GM23338 (cell line): ENCODE results near the gene GLIS2. TPM values are rescaled to one million over a fixed set of nuclear protein-coding genes. Genes with fewer than 3 reads are reported as not detected.

Experiments used
- ATAC-seq: fragments of 200-7000 bp; cut with Tn5 transposase; 3 replicates; pipeline ENCODE4 v1.9.1; 2020
- DNase-seq: peaks from one replicate; pipeline ENCODE4 v3.0.0-alpha.2; 2015; ENCODE audit warnings: low spot score
- H2AFZ ChIP-seq: fragments of 200-600 bp; sonication (generic); 2 replicates; pipeline ENCODE4 v1.8.0; 2016; ENCODE audit warnings: antibody characterized with exemption, mild to moderate bottlenecking, moderate library complexity
- H3F3A ChIP-seq: fragments of 200-600 bp; sonication (generic); replicated peaks from 2 replicates; pipeline ENCODE4 v1.8.0; 2017; ENCODE audit warnings: antibody characterized with exemption, mixed run types, low read depth
- H3K27ac ChIP-seq: fragments of 200-600 bp; sonication (generic); 2 replicates; pipeline ENCODE4 v1.6.1; 2016; ENCODE audit warnings: low read depth
- H3K27me3 ChIP-seq: fragments of 200-600 bp; sonication (generic); 2 replicates; pipeline ENCODE4 v1.8.0; 2016; ENCODE audit warnings: mild to moderate bottlenecking, mixed run types, moderate library complexity; ENCODE audit not compliant: insufficient read depth
- H3K36me3 ChIP-seq: fragments of 200-600 bp; sonication (generic); 2 replicates; pipeline ENCODE4 v1.8.0; 2016; ENCODE audit warnings: mild to moderate bottlenecking; ENCODE audit not compliant: insufficient read depth
- H3K4me1 ChIP-seq: fragments of 200-600 bp; sonication (generic); 2 replicates; pipeline ENCODE4 v1.8.0; 2016; ENCODE audit warnings: mild to moderate bottlenecking, moderate library complexity; ENCODE audit not compliant: insufficient read depth
- H3K4me2 ChIP-seq: fragments of 200-600 bp; sonication (generic); 2 replicates; pipeline ENCODE4 v1.7.1; 2017; ENCODE audit warnings: mixed run types
- H3K4me3 ChIP-seq: fragments of 200-600 bp; sonication (generic); 2 replicates; pipeline ENCODE4 v1.6.1; 2016; ENCODE audit warnings: mixed run types
- H3K79me2 ChIP-seq: fragments of 200-600 bp; sonication (generic); replicated peaks from 2 replicates; pipeline ENCODE4 v1.8.0; 2017; ENCODE audit warnings: mild to moderate bottlenecking; ENCODE audit not compliant: insufficient read depth
- H3K9me2 ChIP-seq: fragments of 200-600 bp; sonication (generic); 2 replicates; pipeline ENCODE4 v1.8.0; 2017; ENCODE audit not compliant: insufficient read depth
- H4K20me1 ChIP-seq: fragments of 200-600 bp; sonication (generic); replicated peaks from 2 replicates; pipeline ENCODE4 v1.8.0; 2017; ENCODE audit warnings: mild to moderate bottlenecking; ENCODE audit not compliant: insufficient read depth
- H3K27ac Mint-ChIP-seq: 2 replicates; pipeline ENCODE4 v1.8.0; 2020; ENCODE audit warnings: inconsistent platforms, mild to moderate bottlenecking, moderate library complexity, mixed read lengths
- H3K27me3 Mint-ChIP-seq: 3 replicates; pipeline ENCODE4 v1.8.0; 2022; ENCODE audit warnings: low read depth, mild to moderate bottlenecking, moderate library complexity, mixed read lengths, inconsistent platforms; ENCODE audit not compliant: insufficient read depth, poor library complexity
- H3K36me3 Mint-ChIP-seq: 3 replicates; pipeline ENCODE4 v1.8.0; 2021; ENCODE audit warnings: low read depth, mild to moderate bottlenecking, inconsistent platforms, moderate library complexity, mixed read lengths
- H3K4me1 Mint-ChIP-seq: 3 replicates; pipeline ENCODE4 v1.8.0; 2020; ENCODE audit warnings: mild to moderate bottlenecking, inconsistent platforms, mixed read lengths
- H3K4me3 Mint-ChIP-seq: 3 replicates; pipeline ENCODE4 v1.8.0; 2021; ENCODE audit warnings: moderate library complexity, mild to moderate bottlenecking, inconsistent platforms, mixed read lengths
- H3K9me3 Mint-ChIP-seq: 3 replicates; pipeline ENCODE4 v1.8.0; 2020; ENCODE audit warnings: moderate library complexity, mild to moderate bottlenecking, inconsistent platforms, mixed read lengths
- CREB1 ChIP-seq: fragments of 250-450 bp; sonication (Bioruptor Pico); IDR thresholded peaks from 2 replicates; pipeline ENCODE4 v1.5.0; 2020; ENCODE audit warnings: low read depth, mild to moderate bottlenecking, moderate library complexity
- EZH2 ChIP-seq: fragments of 200-600 bp; sonication (generic); IDR thresholded peaks from one replicate; pipeline ENCODE4 v1.8.0; 2017; ENCODE audit warnings: antibody characterized with exemption, mild to moderate bottlenecking, low read depth; ENCODE audit not compliant: unreplicated experiment
- EZH2phosphoT487 ChIP-seq: fragments of 200-600 bp; sonication (generic); IDR thresholded peaks from one replicate; pipeline ENCODE4 v1.8.1; 2018; ENCODE audit warnings: antibody characterized with exemption; ENCODE audit not compliant: unreplicated experiment
- JUNB ChIP-seq: IDR thresholded peaks from one replicate; pipeline ENCODE4 v1.6.1; 2016; ENCODE audit warnings: antibody characterized with exemption; ENCODE audit not compliant: unreplicated experiment
- NANOG ChIP-seq: IDR thresholded peaks from 2 replicates; pipeline ENCODE4 v1.6.1; 2016; ENCODE audit warnings: antibody characterized with exemption, borderline replicate concordance
- STAT1 ChIP-seq: IDR thresholded peaks from one replicate; pipeline ENCODE4 v1.6.1; 2016; ENCODE audit warnings: antibody characterized with exemption; ENCODE audit not compliant: unreplicated experiment
- ZNF114 ChIP-seq: fragments of 250-450 bp; sonication (Bioruptor Pico); IDR thresholded peaks from 2 replicates; pipeline ENCODE4 v1.5.0; 2020; ENCODE audit warnings: mild to moderate bottlenecking, moderate library complexity
- ZNF331 ChIP-seq: fragments of 250-450 bp; sonication (Bioruptor Pico); IDR thresholded peaks from 2 replicates; pipeline ENCODE4 v1.5.0; 2020; ENCODE audit warnings: low read depth, mild to moderate bottlenecking, moderate library complexity
- polyA plus RNA-seq: library from polyadenylated mRNA; unstranded; fragments of >200 nt; fragmentation: Nextera tagmentation; extraction: Ambion mirVana; gene quantifications from 2 replicates; pipeline ENCODE4 v1.2.1, GENCODE V29; 2016
- total RNA-seq: library from RNA; depleted of rRNA; stranded (reverse); fragments of >200 nt; shearing (Covaris generic); gene quantifications from 2 replicates; pipeline ENCODE4 v1.2.3, GENCODE V29; 2014
- TF ChIP-seq, protein P1 (sequence below), 2 experiments: fragments of 200-600 bp in 1 of 2; sonication (generic) in 1 of 2; conservative IDR thresholded peaks; 2 replicates each; pipeline versions ENCODE4 v1.5.1 to v1.6.1; 2016 to 2017; ENCODE audit warnings: antibody characterized with exemption in 2 of 2, low read depth in 2 of 2, mild to moderate bottlenecking in 2 of 2, moderate library complexity in 1 of 2
- TF ChIP-seq, protein P2 (sequence below): fragments of 250-450 bp; sonication (Bioruptor Pico); IDR thresholded peaks from 2 replicates; pipeline ENCODE4 v1.5.0; 2020; ENCODE audit warnings: mild to moderate bottlenecking, moderate library complexity

The GLIS2 gene
- total and polyA plus RNA-seq, 2 experiments from 2014 or later = 8.2 to 10.2 TPM

- no peaks in the 10 kb centered on the region for H3K9me2 ChIP-seq
- Mint-ChIP-seq H3K27ac (no peak overlapping the region), H3K4me3 (no peak overlapping the region), H3K27me3 (peaks cover 6% of the 10 kb centered on the region), H3K9me3 (no peaks in the 10 kb centered on the region; the same call in 2 of the 3 replicates), H3K36me3 (no peaks in the 10 kb centered on the region), H3K4me1 (peaks cover 4% of the 10 kb centered on the region; the same call in 2 of the 3 replicates)
- no peaks in the 10 kb centered on the region for H4K20me1 ChIP-seq
- H2AFZ ChIP-seq = no peak overlapping the region
- H3K36me3 ChIP-seq = no peaks in the 10 kb centered on the region
- H3K4me1 ChIP-seq = no peaks in the 10 kb centered on the region; the same call in 1 of the 2 replicates
- ATAC-seq (no peak), DNase-seq (no peak)
- H3K27ac ChIP-seq = no peak overlapping the region
- H3K27me3 ChIP-seq = no peaks in the 10 kb centered on the region
- H3F3A ChIP-seq = 0 out of 2 replicates have a peak, but pooled peaks cover 4% of the 10 kb centered on the region
- no peak overlapping the region for H3K4me3 ChIP-seq
- H3K4me2 ChIP-seq = no peak overlapping the region
- TF ChIP-seq EZH2phosphoT487 (no peak), STAT1 (no peak), NANOG (no peak), ZNF331 (CRISPR knock-in tag) (no peak), EZH2 (no peak), JUNB (no peak), CREB1 (no peak), ZNF114 (CRISPR knock-in tag) (no peak)
- TF ChIP-seq, protein P1, sequence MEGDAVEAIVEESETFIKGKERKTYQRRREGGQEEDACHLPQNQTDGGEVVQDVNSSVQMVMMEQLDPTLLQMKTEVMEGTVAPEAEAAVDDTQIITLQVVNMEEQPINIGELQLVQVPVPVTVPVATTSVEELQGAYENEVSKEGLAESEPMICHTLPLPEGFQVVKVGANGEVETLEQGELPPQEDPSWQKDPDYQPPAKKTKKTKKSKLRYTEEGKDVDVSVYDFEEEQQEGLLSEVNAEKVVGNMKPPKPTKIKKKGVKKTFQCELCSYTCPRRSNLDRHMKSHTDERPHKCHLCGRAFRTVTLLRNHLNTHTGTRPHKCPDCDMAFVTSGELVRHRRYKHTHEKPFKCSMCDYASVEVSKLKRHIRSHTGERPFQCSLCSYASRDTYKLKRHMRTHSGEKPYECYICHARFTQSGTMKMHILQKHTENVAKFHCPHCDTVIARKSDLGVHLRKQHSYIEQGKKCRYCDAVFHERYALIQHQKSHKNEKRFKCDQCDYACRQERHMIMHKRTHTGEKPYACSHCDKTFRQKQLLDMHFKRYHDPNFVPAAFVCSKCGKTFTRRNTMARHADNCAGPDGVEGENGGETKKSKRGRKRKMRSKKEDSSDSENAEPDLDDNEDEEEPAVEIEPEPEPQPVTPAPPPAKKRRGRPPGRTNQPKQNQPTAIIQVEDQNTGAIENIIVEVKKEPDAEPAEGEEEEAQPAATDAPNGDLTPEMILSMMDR (conservative IDR thresholded peaks at IDR 0.05; ENCODE audit: low read depth in 2 of 2) = no peak
- TF ChIP-seq, protein P2, sequence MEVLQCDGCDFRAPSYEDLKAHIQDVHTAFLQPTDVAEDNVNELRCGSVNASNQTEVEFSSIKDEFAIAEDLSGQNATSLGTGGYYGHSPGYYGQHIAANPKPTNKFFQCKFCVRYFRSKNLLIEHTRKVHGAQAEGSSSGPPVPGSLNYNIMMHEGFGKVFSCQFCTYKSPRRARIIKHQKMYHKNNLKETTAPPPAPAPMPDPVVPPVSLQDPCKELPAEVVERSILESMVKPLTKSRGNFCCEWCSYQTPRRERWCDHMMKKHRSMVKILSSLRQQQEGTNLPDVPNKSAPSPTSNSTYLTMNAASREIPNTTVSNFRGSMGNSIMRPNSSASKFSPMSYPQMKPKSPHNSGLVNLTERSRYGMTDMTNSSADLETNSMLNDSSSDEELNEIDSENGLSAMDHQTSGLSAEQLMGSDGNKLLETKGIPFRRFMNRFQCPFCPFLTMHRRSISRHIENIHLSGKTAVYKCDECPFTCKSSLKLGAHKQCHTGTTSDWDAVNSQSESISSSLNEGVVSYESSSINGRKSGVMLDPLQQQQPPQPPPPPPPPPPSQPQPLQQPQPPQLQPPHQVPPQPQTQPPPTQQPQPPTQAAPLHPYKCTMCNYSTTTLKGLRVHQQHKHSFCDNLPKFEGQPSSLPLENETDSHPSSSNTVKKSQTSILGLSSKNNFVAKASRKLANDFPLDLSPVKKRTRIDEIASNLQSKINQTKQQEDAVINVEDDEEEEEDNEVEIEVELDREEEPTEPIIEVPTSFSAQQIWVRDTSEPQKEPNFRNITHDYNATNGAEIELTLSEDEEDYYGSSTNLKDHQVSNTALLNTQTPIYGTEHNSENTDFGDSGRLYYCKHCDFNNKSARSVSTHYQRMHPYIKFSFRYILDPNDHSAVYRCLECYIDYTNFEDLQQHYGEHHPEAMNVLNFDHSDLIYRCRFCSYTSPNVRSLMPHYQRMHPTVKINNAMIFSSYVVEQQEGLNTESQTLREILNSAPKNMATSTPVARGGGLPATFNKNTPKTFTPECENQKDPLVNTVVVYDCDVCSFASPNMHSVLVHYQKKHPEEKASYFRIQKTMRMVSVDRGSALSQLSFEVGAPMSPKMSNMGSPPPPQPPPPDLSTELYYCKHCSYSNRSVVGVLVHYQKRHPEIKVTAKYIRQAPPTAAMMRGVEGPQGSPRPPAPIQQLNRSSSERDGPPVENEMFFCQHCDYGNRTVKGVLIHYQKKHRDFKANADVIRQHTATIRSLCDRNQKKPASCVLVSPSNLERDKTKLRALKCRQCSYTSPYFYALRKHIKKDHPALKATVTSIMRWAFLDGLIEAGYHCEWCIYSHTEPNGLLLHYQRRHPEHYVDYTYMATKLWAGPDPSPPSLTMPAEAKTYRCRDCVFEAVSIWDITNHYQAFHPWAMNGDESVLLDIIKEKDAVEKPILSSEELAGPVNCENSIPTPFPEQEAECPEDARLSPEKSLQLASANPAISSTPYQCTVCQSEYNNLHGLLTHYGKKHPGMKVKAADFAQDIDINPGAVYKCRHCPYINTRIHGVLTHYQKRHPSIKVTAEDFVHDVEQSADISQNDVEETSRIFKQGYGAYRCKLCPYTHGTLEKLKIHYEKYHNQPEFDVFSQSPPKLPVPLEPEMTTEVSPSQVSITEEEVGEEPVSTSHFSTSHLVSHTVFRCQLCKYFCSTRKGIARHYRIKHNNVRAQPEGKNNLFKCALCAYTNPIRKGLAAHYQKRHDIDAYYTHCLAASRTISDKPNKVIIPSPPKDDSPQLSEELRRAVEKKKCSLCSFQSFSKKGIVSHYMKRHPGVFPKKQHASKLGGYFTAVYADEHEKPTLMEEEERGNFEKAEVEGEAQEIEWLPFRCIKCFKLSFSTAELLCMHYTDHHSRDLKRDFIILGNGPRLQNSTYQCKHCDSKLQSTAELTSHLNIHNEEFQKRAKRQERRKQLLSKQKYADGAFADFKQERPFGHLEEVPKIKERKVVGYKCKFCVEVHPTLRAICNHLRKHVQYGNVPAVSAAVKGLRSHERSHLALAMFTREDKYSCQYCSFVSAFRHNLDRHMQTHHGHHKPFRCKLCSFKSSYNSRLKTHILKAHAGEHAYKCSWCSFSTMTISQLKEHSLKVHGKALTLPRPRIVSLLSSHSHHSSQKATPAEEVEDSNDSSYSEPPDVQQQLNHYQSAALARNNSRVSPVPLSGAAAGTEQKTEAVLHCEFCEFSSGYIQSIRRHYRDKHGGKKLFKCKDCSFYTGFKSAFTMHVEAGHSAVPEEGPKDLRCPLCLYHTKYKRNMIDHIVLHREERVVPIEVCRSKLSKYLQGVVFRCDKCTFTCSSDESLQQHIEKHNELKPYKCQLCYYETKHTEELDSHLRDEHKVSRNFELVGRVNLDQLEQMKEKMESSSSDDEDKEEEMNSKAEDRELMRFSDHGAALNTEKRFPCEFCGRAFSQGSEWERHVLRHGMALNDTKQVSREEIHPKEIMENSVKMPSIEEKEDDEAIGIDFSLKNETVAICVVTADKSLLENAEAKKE (CRISPR knock-in tag) = no peak
- H3K79me2 ChIP-seq = no peaks in the 10 kb centered on the region
Measured at GRCh38 chr16:4358236-4358635, 42.4 kb downstream of the GLIS2 start.
